ENCODE data around the gene PRKCH.
"Not testable (repeated sequence)": the region's sequence is repeated elsewhere in the genome, so short reads cannot be mapped to it uniquely, and the experiment has no call there.

The PRKCH gene

GRCh38 chr14:61394542-61394941, 73.2 kb downstream of the PRKCH start:
- no peak for DNase-seq (ENCODE audit: low read depth)

- no peak for DNase-seq (ENCODE audit: low read depth)
Observed at GRCh38 chr14:61395115-61395725, 73.8 kb downstream of the PRKCH start.

GRCh38 chr14:61396279-61396678, 74.9 kb downstream of the PRKCH start:
- DNase-seq (ENCODE audit: low read depth) = no peak

GRCh38 chr14:61396694-61397093, 75.3 kb downstream of the PRKCH start:
- no peak for DNase-seq (ENCODE audit: low read depth)

- no peak for DNase-seq (ENCODE audit: low read depth)
Observed at GRCh38 chr14:61397615-61398014, 76.2 kb downstream of the PRKCH start.

GRCh38 chr14:61398221-61398620, 76.8 kb downstream of the PRKCH start:
- no peak for DNase-seq (ENCODE audit: low read depth)

GRCh38 chr14:61399365-61399764, 78.0 kb downstream of the PRKCH start:
- no peak for DNase-seq (ENCODE audit: low read depth)

- no peak for DNase-seq (ENCODE audit: low read depth)
Observed at GRCh38 chr14:61401461-61401860, 80.1 kb downstream of the PRKCH start.

- DNase-seq (ENCODE audit: low read depth) = no peak
Observed at GRCh38 chr14:61403411-61403810, 82.0 kb downstream of the PRKCH start.

- no peak for DNase-seq (ENCODE audit: low read depth)
Observed at GRCh38 chr14:61404637-61405036, 83.3 kb downstream of the PRKCH start.

GRCh38 chr14:61406198-61406597, 84.8 kb downstream of the PRKCH start:
- no peak for DNase-seq (ENCODE audit: low read depth)

- no peak for DNase-seq (ENCODE audit: low read depth)
Observed at GRCh38 chr14:61406675-61407074, 85.3 kb downstream of the PRKCH start.

- no peak for DNase-seq (ENCODE audit: low read depth)
Observed at GRCh38 chr14:61408498-61408897, 87.1 kb downstream of the PRKCH start.

GRCh38 chr14:61409782-61410181, 88.4 kb downstream of the PRKCH start:
- DNase-seq (ENCODE audit: low read depth) = no peak

GRCh38 chr14:61415934-61416333, 94.6 kb downstream of the PRKCH start:
- DNase-seq (ENCODE audit: low read depth) = not testable (repeated sequence)

- no peak for DNase-seq (ENCODE audit: low read depth)
Observed at GRCh38 chr14:61416591-61416990, 95.2 kb downstream of the PRKCH start.

- no peak for DNase-seq (ENCODE audit: low read depth)
Observed at GRCh38 chr14:61417141-61417540, 95.8 kb downstream of the PRKCH start.

- no peak for DNase-seq (ENCODE audit: low read depth)
Observed at GRCh38 chr14:61417883-61418455, 96.6 kb downstream of the PRKCH start.

GRCh38 chr14:61418746-61419145, 97.4 kb downstream of the PRKCH start:
- DNase-seq (ENCODE audit: low read depth) = no peak

GRCh38 chr14:61419201-61419600, 97.8 kb downstream of the PRKCH start:
- DNase-seq (ENCODE audit: low read depth) = no peak

GRCh38 chr14:61420326-61420725, 98.9 kb downstream of the PRKCH start:
- DNase-seq (ENCODE audit: low read depth) = no peak

- DNase-seq (ENCODE audit: low read depth) = no peak
Observed at GRCh38 chr14:61421212-61421923, 100.0 kb downstream of the PRKCH start.

- DNase-seq (ENCODE audit: low read depth) = no peak
Observed at GRCh38 chr14:61426048-61426447, 104.7 kb downstream of the PRKCH start.

- DNase-seq (ENCODE audit: low read depth) = no peak
Observed at GRCh38 chr14:61428261-61428660, 106.9 kb downstream of the PRKCH start.
